H9 (cell line): Measurements from ENCODE around the gene STIM2. TPM values are rescaled to one million over a fixed set of nuclear protein-coding genes. Genes with fewer than 3 reads are reported as not detected.
"Not testable (repeated sequence)": the region's sequence is repeated elsewhere in the genome, so short reads cannot be mapped to it uniquely, and the experiment has no call there.

Experiments used
- DNase-seq: peaks from one replicate; pipeline ENCODE4 v3.0.0-alpha.2; 2017
- H2AFZ ChIP-seq: one replicate; pipeline ENCODE4 v1.6.1; 2013; ENCODE audit warnings: mild to moderate bottlenecking, low read length, control low read depth, moderate library complexity
- H2AK5ac ChIP-seq: 2 replicates; pipeline ENCODE4 v1.6.1; 2013; ENCODE audit warnings: low read length, control low read depth, mixed read lengths; ENCODE audit not compliant: insufficient read length
- H2BK120ac ChIP-seq: one replicate; pipeline ENCODE4 v1.6.1; 2013; ENCODE audit warnings: low read depth, mild to moderate bottlenecking, low read length, control low read depth, inconsistent platforms; ENCODE audit not compliant: poor library complexity, severe bottlenecking
- H2BK12ac ChIP-seq: 2 replicates; pipeline ENCODE4 v1.6.1; 2013; ENCODE audit warnings: low read length, control low read depth, mixed read lengths, low read depth; ENCODE audit not compliant: insufficient read length
- H2BK15ac ChIP-seq: 2 replicates; pipeline ENCODE4 v1.6.1; 2013; ENCODE audit warnings: low read depth, low read length, control low read depth
- H2BK20ac ChIP-seq: one replicate; pipeline ENCODE4 v1.6.1; 2013; ENCODE audit warnings: low read depth, mild to moderate bottlenecking, low read length, control low read depth, inconsistent platforms; ENCODE audit not compliant: poor library complexity, severe bottlenecking
- H2BK5ac ChIP-seq: 2 replicates; pipeline ENCODE4 v1.6.1; 2013; ENCODE audit warnings: low read length, control low read depth, mixed read lengths; ENCODE audit not compliant: insufficient read length
- H3K14ac ChIP-seq: 2 replicates; pipeline ENCODE4 v1.6.1; 2013; ENCODE audit warnings: low read length, control low read depth; ENCODE audit not compliant: insufficient read depth
- H3K18ac ChIP-seq: 2 replicates; pipeline ENCODE4 v1.6.1; 2013; ENCODE audit warnings: low read depth, mild to moderate bottlenecking, mixed read lengths, low read length, control low read depth; ENCODE audit not compliant: insufficient read length
- H3K23ac ChIP-seq: 2 replicates; pipeline ENCODE4 v1.6.1; 2013; ENCODE audit warnings: low read length, control low read depth, mixed read lengths, low read depth; ENCODE audit not compliant: insufficient read length
- H3K23me2 ChIP-seq: 2 replicates; pipeline ENCODE4 v1.6.1; 2013; ENCODE audit warnings: low read depth, mild to moderate bottlenecking, mixed read lengths, low read length, control low read depth; ENCODE audit not compliant: insufficient read length, poor library complexity, severe bottlenecking
- H3K27ac ChIP-seq: 2 replicates; pipeline ENCODE4 v1.5.1; 2013; ENCODE audit warnings: low read length, control low read depth, mixed read lengths, low read depth; ENCODE audit not compliant: insufficient read length
- H3K27me3 ChIP-seq: 2 replicates; pipeline ENCODE4 v1.6.1; 2013; ENCODE audit warnings: low read length, control low read depth, inconsistent platforms; ENCODE audit not compliant: insufficient read depth
- H3K4ac ChIP-seq: 2 replicates; pipeline ENCODE4 v1.6.1; 2013; ENCODE audit warnings: low read depth, mild to moderate bottlenecking, control low read depth, inconsistent platforms, low read length, moderate library complexity
- H3K4me1 ChIP-seq: 2 replicates; pipeline ENCODE4 v1.6.1; 2013; ENCODE audit warnings: low read length, control low read depth, inconsistent platforms; ENCODE audit not compliant: insufficient read depth
- H3K4me2 ChIP-seq: 2 replicates; pipeline ENCODE4 v1.6.1; 2013; ENCODE audit warnings: low read length, control low read depth, mixed read lengths; ENCODE audit not compliant: insufficient read length, insufficient read depth
- H3K56ac ChIP-seq: 2 replicates; pipeline ENCODE4 v1.6.1; 2013; ENCODE audit warnings: low read depth, mild to moderate bottlenecking, mixed read lengths, low read length, control low read depth; ENCODE audit not compliant: insufficient read length
- H3K79me1 ChIP-seq: 2 replicates; pipeline ENCODE4 v1.6.1; 2013; ENCODE audit warnings: low read depth, mild to moderate bottlenecking, moderate library complexity, low read length, control low read depth, inconsistent platforms; ENCODE audit not compliant: insufficient read depth, poor library complexity, severe bottlenecking
- H3K79me2 ChIP-seq: 2 replicates; pipeline ENCODE4 v1.6.1; 2013; ENCODE audit warnings: low read length, control low read depth, inconsistent platforms; ENCODE audit not compliant: insufficient read depth
- H3K9ac ChIP-seq: 2 replicates; pipeline ENCODE4 v1.6.1; 2013; ENCODE audit warnings: low read length, control low read depth, mixed read lengths; ENCODE audit not compliant: insufficient read length; ENCODE audit errors: extremely low read depth
- H3K9me3 ChIP-seq: one replicate; pipeline ENCODE4 v1.6.1; 2013; ENCODE audit warnings: low read depth, low read length, inconsistent platforms; ENCODE audit not compliant: control insufficient read depth
- H3T11ph ChIP-seq: one replicate; pipeline ENCODE4 v1.6.1; 2013; ENCODE audit warnings: mild to moderate bottlenecking, low read length, control low read depth, inconsistent platforms
- H4K20me1 ChIP-seq: one replicate; pipeline ENCODE4 v1.6.1; 2013; ENCODE audit not compliant: control insufficient read depth, insufficient read length, insufficient read depth
- H4K5ac ChIP-seq: 2 replicates; pipeline ENCODE4 v1.6.1; 2013; ENCODE audit warnings: low read depth, mild to moderate bottlenecking, mixed read lengths, low read length, control low read depth; ENCODE audit not compliant: insufficient read length
- H4K8ac ChIP-seq: replicated peaks from 2 replicates; pipeline ENCODE4 v1.6.1; 2013; ENCODE audit warnings: low read length, control low read depth, mixed read lengths, low read depth; ENCODE audit not compliant: insufficient read length
- H4K91ac ChIP-seq: 2 replicates; pipeline ENCODE4 v1.6.1; 2013; ENCODE audit warnings: low read depth, mild to moderate bottlenecking, moderate library complexity, mixed read lengths, low read length, control low read depth; ENCODE audit not compliant: insufficient read length
- H3K27ac Mint-ChIP-seq, 3 experiments: 2 replicates in 2 of 3; 3 replicates in 1 of 3; pipeline ENCODE4 v1.8.0; 2020 to 2021; ENCODE audit warnings: mixed read lengths in 3 of 3, mild to moderate bottlenecking in 1 of 3, moderate library complexity in 1 of 3
- H3K27me3 Mint-ChIP-seq: 2 replicates; pipeline ENCODE4 v1.8.0; 2021; ENCODE audit warnings: low read depth, mild to moderate bottlenecking, moderate library complexity, mixed read lengths
- H3K36me3 Mint-ChIP-seq, 3 experiments: 2 replicates in 2 of 3; 3 replicates in 1 of 3; pipeline ENCODE4 v1.8.0; 2020 to 2021; ENCODE audit warnings: low read depth in 3 of 3, mixed read lengths in 3 of 3; ENCODE audit not compliant: insufficient read depth in 1 of 3
- H3K4me1 Mint-ChIP-seq, 2 experiments: 2 replicates each; pipeline ENCODE4 v1.8.0; 2020; ENCODE audit warnings: mixed read lengths in 2 of 2
- H3K4me3 Mint-ChIP-seq, 2 experiments: 2 replicates in 1 of 2; 3 replicates in 1 of 2; pipeline ENCODE4 v1.8.0; 2020 to 2021; ENCODE audit warnings: mild to moderate bottlenecking in 2 of 2, mixed read lengths in 2 of 2, moderate library complexity in 1 of 2
- H3K9me3 Mint-ChIP-seq, 2 experiments: 2 replicates in 1 of 2; 3 replicates in 1 of 2; pipeline ENCODE4 v1.8.0; 2020; ENCODE audit warnings: mild to moderate bottlenecking in 2 of 2, mixed read lengths in 2 of 2, moderate library complexity in 1 of 2
- CTCF ChIP-seq: fragments of 200-600 bp; sonication (generic); conservative IDR thresholded peaks from 3 replicates; pipeline ENCODE4 v1.8.0; 2021; ENCODE audit warnings: antibody characterized with exemption, mild to moderate bottlenecking
- WGBS: extraction: QIAGEN DNeasy Blood & Tissue Kit; methylation state at CpG from one replicate; pipeline ENCODE4 v1.1.7; 2013; ENCODE audit warnings: missing lambda C conversion rate, low lambda C conversion rate, mixed read lengths; ENCODE audit not compliant: insufficient read length; ENCODE audit errors: extremely low coverage; 5-methylcytosine and 5-hydroxymethylcytosine counted together
- total RNA-seq: library from RNA; stranded (reverse); gene quantifications from 2 replicates; pipeline ENCODE4 v1.2.1, GENCODE V29; 2021

STIM2 gene
- total RNA-seq, 1 experiment from 2014 or later = 26.2 TPM

DNA sequence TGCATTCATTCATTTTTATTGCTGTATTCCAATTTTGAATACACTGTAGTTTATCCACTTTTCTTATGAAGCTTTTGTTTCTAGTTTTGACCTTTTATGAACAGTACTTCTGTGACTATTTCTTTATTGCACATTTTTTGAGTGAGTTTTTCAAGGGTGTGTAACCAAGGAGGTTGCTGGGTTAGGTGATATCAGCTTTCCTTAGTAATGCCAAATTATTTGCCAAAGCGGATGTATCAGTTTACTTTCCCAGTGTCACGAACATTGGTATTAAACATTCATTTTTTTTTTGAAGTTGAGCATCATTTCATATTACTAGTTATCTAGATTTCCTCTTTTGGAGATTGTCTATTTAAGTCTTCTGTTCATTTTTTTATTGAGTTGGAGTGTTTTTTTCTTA lies 32.9 kb downstream of the STIM2 start:
- Mint-ChIP-seq H3K4me1 (no peaks in the 10 kb centered on the region; a peak in 1 of 4 replicates), H3K27ac (no peak overlapping the region), H3K9me3 (peaks cover 0 to 9% of the 10 kb centered on the region in 2 experiments; a peak in 1 of 5 replicates), H3K4me3 (no peak overlapping the region), H3K36me3 (peaks cover 9 to 15% (median 10%) of the 10 kb centered on the region in 3 experiments), H3K27me3 (no peaks in the 10 kb centered on the region)
- DNase-seq = no peak
- no peak overlapping the region for H3K56ac ChIP-seq
- no peak overlapping the region for H3K9ac ChIP-seq
- no peak overlapping the region for H2BK15ac ChIP-seq
- H4K5ac ChIP-seq = no peak overlapping the region
- H3K14ac ChIP-seq = no peak overlapping the region
- no peak overlapping the region for H3K27ac ChIP-seq
- no peak for TF ChIP-seq CTCF
- H3K4me2 ChIP-seq = no peak overlapping the region
- no peak overlapping the region for H3T11ph ChIP-seq
- no peak overlapping the region for H2AK5ac ChIP-seq
- H3K23me2 ChIP-seq = no peaks in the 10 kb centered on the region
- H4K8ac ChIP-seq = no peak overlapping the region
- H2BK12ac ChIP-seq = no peak overlapping the region
- no peak overlapping the region for H3K18ac ChIP-seq
- no peak overlapping the region for H2BK5ac ChIP-seq
- no peaks in the 10 kb centered on the region for H4K20me1 ChIP-seq
- peaks cover 2% of the 10 kb centered on the region; the same call in 1 of the 2 replicates for H3K79me2 ChIP-seq
- no CpG with 5 or more reads among the region's 2 CpGs for WGBS
- H3K27me3 ChIP-seq = no peaks in the 10 kb centered on the region
- H3K9me3 ChIP-seq = no peaks in the 10 kb centered on the region
- no peak overlapping the region for H3K23ac ChIP-seq
- no peaks in the 10 kb centered on the region for H3K79me1 ChIP-seq
- H2BK120ac ChIP-seq = no peak overlapping the region
- H4K91ac ChIP-seq = no peak overlapping the region
- H2BK20ac ChIP-seq = no peak overlapping the region
- no peaks in the 10 kb centered on the region for H3K4me1 ChIP-seq
- no peak overlapping the region for H2AFZ ChIP-seq
- no peak overlapping the region for H3K4ac ChIP-seq

GRCh38 chr4:26894881-26895280 lies 34.2 kb downstream of the STIM2 start:
- not testable (repeated sequence) for H2AFZ ChIP-seq, H3K23ac ChIP-seq, H3K9me3 ChIP-seq, H3K4me2 ChIP-seq, H3K23me2 ChIP-seq, H3K56ac ChIP-seq, H3K4me1 Mint-ChIP-seq, DNase-seq, H3K27me3 Mint-ChIP-seq, H2BK120ac ChIP-seq, H3K27ac ChIP-seq, H2AK5ac ChIP-seq, H3K4me1 ChIP-seq, H2BK20ac ChIP-seq, H3K4ac ChIP-seq, H3K18ac ChIP-seq, H4K91ac ChIP-seq, H3K9ac ChIP-seq, H4K5ac ChIP-seq, H2BK15ac ChIP-seq, H2BK5ac ChIP-seq, H3K9me3 Mint-ChIP-seq, H3K14ac ChIP-seq, H4K8ac ChIP-seq, H3K79me1 ChIP-seq, H4K20me1 ChIP-seq, H3K4me3 Mint-ChIP-seq, H3K27ac Mint-ChIP-seq, H3K79me2 ChIP-seq, H2BK12ac ChIP-seq, H3K27me3 ChIP-seq, H3T11ph ChIP-seq
- no CpG with 5 or more reads among the region's 7 CpGs for WGBS
- H3K36me3 Mint-ChIP-seq = peaks cover 9 to 11% (median 10%) of the 10 kb centered on the region in 3 experiments
